Stimulated activated CD8-positive, alpha-beta memory T cell treated with anti-CD3 and anti-CD28 coated beads, Interleukin-15, amount 100 ng/mL, for 4 hours (primary cell): Measurements from ENCODE around the gene TICAM2.
"Not testable (repeated sequence)": the region's sequence is repeated elsewhere in the genome, so short reads cannot be mapped to it uniquely, and the experiment has no call there.

Source experiments
- DNase-seq, 2 donors: peaks; one replicate each; pipeline ENCODE4 v3.0.0-alpha.2; 2020; ENCODE audit warnings: low read depth in 2 of 2

The TICAM2 gene

GRCh38 chr5:115601701-115602590, at the start of gene TICAM2:
Gene TICAM2, minus strand, starts transcription at chr5:115602479. Its CDS starts 21,223 bp downstream, at chr5:115581256.
- DNase-seq: peak in 1 of 2 donors; percentile 21

GRCh38 chr5:115649541-115649940, 47.3 kb upstream of the TICAM2 start:
- DNase-seq: no peak

- no peak for DNase-seq
Measured at GRCh38 chr5:115648056-115648455, 45.8 kb upstream of the TICAM2 start.

GRCh38 chr5:115645386-115645785, 43.1 kb upstream of the TICAM2 start:
- not testable (repeated sequence) for DNase-seq

- no peak for DNase-seq
Measured at GRCh38 chr5:115644046-115644445, 41.8 kb upstream of the TICAM2 start.

- DNase-seq: no peak
Measured at GRCh38 chr5:115641948-115642347, 39.7 kb upstream of the TICAM2 start.

GRCh38 chr5:115640274-115640673, 38.0 kb upstream of the TICAM2 start:
- DNase-seq: no peak

GRCh38 chr5:115639377-115639776, 37.1 kb upstream of the TICAM2 start:
- DNase-seq: no peak

- no peak for DNase-seq
Measured at GRCh38 chr5:115637507-115637906, 35.2 kb upstream of the TICAM2 start.

- DNase-seq: no peak
Measured at GRCh38 chr5:115636008-115636407, 33.7 kb upstream of the TICAM2 start.

- peak; percentile 42 to 69 for DNase-seq
Measured at GRCh38 chr5:115634343-115635132, 32.3 kb upstream of the TICAM2 start.

- no peak for DNase-seq
Measured at GRCh38 chr5:115629903-115630302, 27.6 kb upstream of the TICAM2 start.

GRCh38 chr5:115627295-115627865, 25.1 kb upstream of the TICAM2 start:
- no peak for DNase-seq

GRCh38 chr5:115626445-115626823, 24.2 kb upstream of the TICAM2 start:
- DNase-seq: no peak

GRCh38 chr5:115625579-115626444, 23.5 kb upstream of the TICAM2 start, which contains the start of gene TMED7:
Gene TMED7, minus strand, starts transcription at chr5:115626036. Its CDS starts 244 bp downstream, at chr5:115625792.
- DNase-seq: peak; percentile 100

GRCh38 chr5:115624994-115625393, 22.7 kb upstream of the TICAM2 start:
- no peak for DNase-seq

GRCh38 chr5:115623658-115624057, 21.4 kb upstream of the TICAM2 start:
- no peak for DNase-seq

- no peak for DNase-seq
Measured at GRCh38 chr5:115621365-115621900, 19.2 kb upstream of the TICAM2 start.

GRCh38 chr5:115616892-115617291, 14.6 kb upstream of the TICAM2 start:
- no peak for DNase-seq

- DNase-seq: no peak
Measured at GRCh38 chr5:115616472-115616871, 14.2 kb upstream of the TICAM2 start.

- DNase-seq: no peak
Measured at GRCh38 chr5:115611873-115612272, 9.6 kb upstream of the TICAM2 start.
